Measurements from ENCODE around the gene PDGFRB.

The PDGFRB gene

DNA sequence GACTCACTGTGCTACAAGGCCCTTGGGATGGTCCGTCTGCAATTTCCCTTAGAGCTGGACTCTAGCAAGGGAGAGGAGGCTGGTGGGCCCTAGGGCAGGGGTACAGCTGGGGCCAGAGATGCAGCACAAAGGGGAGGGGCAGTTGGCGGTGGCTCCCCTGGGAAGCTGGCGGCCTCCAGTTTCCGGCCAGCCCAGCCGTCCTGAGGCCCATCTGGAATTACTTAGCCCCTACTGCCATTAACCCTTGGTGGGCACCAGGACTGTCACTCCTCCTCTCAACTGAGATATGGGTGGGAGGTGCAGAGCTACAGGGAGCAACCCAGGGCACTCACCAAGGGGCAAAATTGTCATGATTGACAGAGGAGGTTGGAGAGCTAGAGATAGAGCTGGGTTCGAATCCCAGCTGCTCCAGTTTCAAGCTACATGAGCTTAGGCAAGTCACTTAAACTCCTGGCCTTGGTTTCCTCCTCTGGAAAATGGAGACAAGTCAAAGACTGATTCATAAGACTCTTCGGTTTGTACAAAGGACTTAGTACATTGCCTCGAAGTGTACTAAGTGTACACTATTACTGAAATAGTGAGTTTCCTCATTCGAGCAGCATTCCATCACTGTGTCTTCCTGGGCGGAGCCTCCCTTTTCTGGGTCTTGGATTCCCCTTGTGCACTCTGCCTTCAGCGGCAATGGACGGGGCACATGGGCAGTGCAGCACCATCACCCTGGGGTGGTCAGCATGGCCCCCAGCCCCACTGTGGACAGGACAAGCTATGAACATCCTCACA is 2.7 kb upstream of the PDGFRB start (continued):
- TF ChIP-seq ZNF175 (tag by site-specific recombination; IDR thresholded peaks at IDR 0.05) = no peak
- no peak for TF ChIP-seq ZNF768 (tag by site-specific recombination; IDR thresholded peaks at IDR 0.05)
- TF ChIP-seq GLIS1 (tag by site-specific recombination; IDR thresholded peaks at IDR 0.05) = no peak
- no peak for TF ChIP-seq ZNF155 (tag by site-specific recombination; IDR thresholded peaks at IDR 0.05)

DNA sequence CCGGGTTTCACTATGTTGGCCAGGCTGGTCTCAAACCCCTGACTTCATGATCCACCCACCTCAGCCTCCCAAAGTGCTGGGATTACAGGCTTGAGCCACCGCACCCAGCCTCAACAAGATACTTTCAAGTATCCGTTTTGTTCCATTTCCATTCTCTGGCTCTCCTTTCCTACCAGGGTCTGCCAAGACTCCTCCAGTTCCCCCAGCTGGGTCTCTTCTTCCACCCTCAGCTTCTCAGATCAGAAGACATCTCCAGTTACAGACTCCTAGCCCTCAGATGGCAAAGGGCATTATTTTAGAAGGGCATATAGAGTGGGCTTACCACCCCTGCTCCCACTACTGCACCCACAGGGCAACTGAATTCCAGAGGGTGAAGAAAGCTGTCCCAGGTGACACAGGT is 1.5 kb upstream of the PDGFRB start:
- TF ChIP-seq ZNF596 (tag by site-specific recombination; IDR thresholded peaks at IDR 0.05) = no peak
- no peak for TF ChIP-seq ZBTB7A (tag by site-specific recombination; IDR thresholded peaks at IDR 0.05; ENCODE audit: low read depth)
- no peak for TF ChIP-seq GFI1B (tag by site-specific recombination; IDR thresholded peaks at IDR 0.05)
- TF ChIP-seq KLF9 (tag by site-specific recombination; IDR thresholded peaks at IDR 0.05; ENCODE audit: low read depth) = no peak
- TF ChIP-seq, protein P1, sequence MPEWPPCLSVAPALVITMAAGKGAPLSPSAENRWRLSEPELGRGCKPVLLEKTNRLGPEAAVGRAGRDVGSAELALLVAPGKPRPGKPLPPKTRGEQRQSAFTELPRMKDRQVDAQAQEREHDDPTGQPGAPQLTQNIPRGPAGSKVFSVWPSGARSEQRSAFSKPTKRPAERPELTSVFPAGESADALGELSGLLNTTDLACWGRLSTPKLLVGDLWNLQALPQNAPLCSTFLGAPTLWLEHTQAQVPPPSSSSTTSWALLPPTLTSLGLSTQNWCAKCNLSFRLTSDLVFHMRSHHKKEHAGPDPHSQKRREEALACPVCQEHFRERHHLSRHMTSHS (tag by site-specific recombination; IDR thresholded peaks at IDR 0.05) = no peak
- no peak for TF ChIP-seq ZNF354C (tag by site-specific recombination; IDR thresholded peaks at IDR 0.05; ENCODE audit: borderline replicate concordance, low read depth)
- TF ChIP-seq ZNF133 (tag by site-specific recombination; IDR thresholded peaks at IDR 0.05) = no peak
- TF ChIP-seq ZNF24 (tag by site-specific recombination; IDR thresholded peaks at IDR 0.05) = no peak
- no peak for TF ChIP-seq ZNF747 (tag by site-specific recombination; IDR thresholded peaks at IDR 0.05)
- TF ChIP-seq ZNF621 (tag by site-specific recombination; IDR thresholded peaks at IDR 0.05) = no peak
- no peak for TF ChIP-seq ZNF426 (tag by site-specific recombination; IDR thresholded peaks at IDR 0.05)
- TF ChIP-seq ZNF26 (tag by site-specific recombination; IDR thresholded peaks at IDR 0.05) = no peak
- no peak for TF ChIP-seq SALL2 (tag by site-specific recombination; IDR thresholded peaks at IDR 0.05; ENCODE audit: borderline replicate concordance)
- TF ChIP-seq ZNF16 (tag by site-specific recombination; IDR thresholded peaks at IDR 0.05; ENCODE audit: low read depth) = no peak
- no peak for TF ChIP-seq ZNF138 (tag by site-specific recombination; IDR thresholded peaks at IDR 0.05; ENCODE audit: borderline replicate concordance)
- ChIA-PET POLR2A (no interaction called here), CTCF (interaction anchor here (0.7 to 1.0 kb wide), 2 partner anchors 62 to 1536 kb away, joined by 3 to 4 read pairs; no protein-coding TSS in a partner anchor)
- H3K4me3 ChIP-seq (ENCODE audit: low read depth, low read length) = no peak overlapping the region
- H3K27ac ChIP-seq (ENCODE audit: extremely low read depth, low read depth, low read length) = no peak overlapping the region
- H3K36me3 ChIP-seq (ENCODE audit: control insufficient read depth in 2 of 2, insufficient read depth in 1 of 2, low read length in 2 of 2) = no peaks in the 10 kb centered on the region
- H3K9me3 ChIP-seq (ENCODE audit: control insufficient read depth, insufficient read depth, low read depth, low read length) = no peaks in the 10 kb centered on the region
- H3K4me1 ChIP-seq (ENCODE audit: control insufficient read depth, insufficient read depth, low read length) = no peaks in the 10 kb centered on the region

GRCh38 chr5:150156540-150156939 is 895 bp upstream of the PDGFRB start:
- CTCF ChIA-PET = no interaction called here
- Histone ChIP-seq H3K36me3 (ENCODE audit: control insufficient read depth in 2 of 2, insufficient read depth in 1 of 2, low read length in 2 of 2) (no peaks in the 10 kb centered on the region), H3K9me3 (ENCODE audit: control insufficient read depth, insufficient read depth, low read depth, low read length) (no peaks in the 10 kb centered on the region), H3K27ac (ENCODE audit: extremely low read depth, low read depth, low read length) (no peak overlapping the region), H3K4me1 (ENCODE audit: control insufficient read depth, insufficient read depth, low read length) (no peaks in the 10 kb centered on the region), H3K4me3 (ENCODE audit: low read depth, low read length) (no peak overlapping the region)
- POLR2A ChIA-PET = no interaction called here
- TF ChIP-seq, protein P2, sequence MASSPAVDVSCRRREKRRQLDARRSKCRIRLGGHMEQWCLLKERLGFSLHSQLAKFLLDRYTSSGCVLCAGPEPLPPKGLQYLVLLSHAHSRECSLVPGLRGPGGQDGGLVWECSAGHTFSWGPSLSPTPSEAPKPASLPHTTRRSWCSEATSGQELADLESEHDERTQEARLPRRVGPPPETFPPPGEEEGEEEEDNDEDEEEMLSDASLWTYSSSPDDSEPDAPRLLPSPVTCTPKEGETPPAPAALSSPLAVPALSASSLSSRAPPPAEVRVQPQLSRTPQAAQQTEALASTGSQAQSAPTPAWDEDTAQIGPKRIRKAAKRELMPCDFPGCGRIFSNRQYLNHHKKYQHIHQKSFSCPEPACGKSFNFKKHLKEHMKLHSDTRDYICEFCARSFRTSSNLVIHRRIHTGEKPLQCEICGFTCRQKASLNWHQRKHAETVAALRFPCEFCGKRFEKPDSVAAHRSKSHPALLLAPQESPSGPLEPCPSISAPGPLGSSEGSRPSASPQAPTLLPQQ (tag by site-specific recombination; IDR thresholded peaks at IDR 0.05) = no peak
- TF ChIP-seq ZNF654 (tag by site-specific recombination; IDR thresholded peaks at IDR 0.05; ENCODE audit: low read depth) (no peak), ZNF280D (tag by site-specific recombination; IDR thresholded peaks at IDR 0.05) (no peak), ZNF521 (tag by site-specific recombination; IDR thresholded peaks at IDR 0.05) (no peak), ZFP3 (tag by site-specific recombination; IDR thresholded peaks at IDR 0.05; ENCODE audit: low read depth) (no peak), ZNF768 (tag by site-specific recombination; IDR thresholded peaks at IDR 0.05) (no peak), ZNF366 (tag by site-specific recombination; conservative IDR thresholded peaks at IDR 0.05) (no peak), BCL11B (tag by site-specific recombination; IDR thresholded peaks at IDR 0.05; ENCODE audit: low read depth) (no peak), ZNF530 (tag by site-specific recombination; IDR thresholded peaks at IDR 0.05; ENCODE audit: low read depth) (no peak), ZNF341 (tag by site-specific recombination; IDR thresholded peaks at IDR 0.05; ENCODE audit: low read depth) (no peak)

Measured in HEK293 (cell line).